Natural killer cell treated with Interleukin-12 subunit alpha and Interleukin-12 subunit beta and Interleukin-15 and Interleukin-18, amount 100 ng/mL, for 72 hours (primary cell): ENCODE results near the gene DHRS7B. TPM values are rescaled to one million over a fixed set of nuclear protein-coding genes. Genes with fewer than 3 reads are reported as not detected.

Experiments
- ATAC-seq, 2 donors: fragments of 150-1000 bp; cut with Tn5 transposase in 1 of 2; sonication (Bioruptor Pico), chemical (Tn5 transposase) in 1 of 2; 2 replicates each; pipeline ENCODE4 v1.10.0; 2021
- DNase-seq: peaks from one replicate; pipeline ENCODE4 v3.0.0; 2022; ENCODE audit warnings: low spot score
- H3K27ac Mint-ChIP-seq, 2 donors: 1 replicate in 1 of 2; 2 replicates in 1 of 2; pipeline ENCODE4 v1.8.0; 2022; ENCODE audit warnings: mixed read lengths in 2 of 2, mild to moderate bottlenecking in 1 of 2, moderate library complexity in 1 of 2
- H3K27me3 Mint-ChIP-seq, 2 donors: 1 replicate in 1 of 2; 2 replicates in 1 of 2; pipeline ENCODE4 v1.8.0; 2022; ENCODE audit warnings: mixed read lengths in 2 of 2
- H3K36me3 Mint-ChIP-seq: one replicate; pipeline ENCODE4 v1.8.0; 2022; ENCODE audit warnings: mixed read lengths
- H3K4me1 Mint-ChIP-seq, 2 donors: 1 replicate in 1 of 2; 2 replicates in 1 of 2; pipeline ENCODE4 v1.8.0; 2022; ENCODE audit warnings: low read depth in 2 of 2, mixed read lengths in 2 of 2, mild to moderate bottlenecking in 1 of 2
- H3K4me3 Mint-ChIP-seq: one replicate; pipeline ENCODE4 v1.8.0; 2022; ENCODE audit warnings: mixed read lengths
- H3K9me3 Mint-ChIP-seq: 2 replicates; pipeline ENCODE4 v1.8.0; 2022; ENCODE audit warnings: mixed read lengths
- total RNA-seq, 2 donors: library from RNA; stranded (reverse); gene quantifications; one replicate each; pipeline ENCODE4 v1.2.3, GENCODE V29; 2022

The DHRS7B gene
- total RNA-seq, 2 donors from 2014 or later = 22.2 to 23.8 TPM

- Mint-ChIP-seq H3K4me3 (no peak overlapping the region), H3K27me3 (no peaks in the 10 kb centered on the region), H3K9me3 (no peaks in the 10 kb centered on the region), H3K4me1 (peaks cover 25 to 36% of the 10 kb centered on the region in 2 donors), H3K36me3 (no peaks in the 10 kb centered on the region), H3K27ac (no peak overlapping the region)
- ATAC-seq (no peak), DNase-seq (no peak)
These were observed 75.1 kb downstream of the DHRS7B start for GRCh38 chr17:21201874-21202273.

DNA sequence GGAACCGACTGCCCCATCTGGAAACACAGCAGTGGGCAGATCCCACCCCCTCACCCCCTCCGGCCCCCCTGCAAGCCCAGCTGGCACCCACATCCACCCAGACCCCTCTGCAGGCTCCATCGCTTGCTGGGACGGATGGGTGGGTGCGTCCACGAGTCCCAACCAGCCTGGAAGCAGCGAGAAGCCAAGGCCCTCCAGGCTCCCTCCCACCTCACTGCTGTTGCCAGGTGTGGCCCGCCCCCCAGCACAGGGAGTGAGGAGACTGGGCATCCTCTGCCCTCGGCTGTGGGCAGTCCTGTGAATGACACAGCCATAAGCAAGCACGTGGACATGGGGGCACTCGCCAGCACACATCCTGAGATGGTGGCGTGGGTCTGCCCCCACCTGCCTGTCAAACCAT, 75.7 kb downstream of the DHRS7B start:
- no peaks in the 10 kb centered on the region for H3K36me3 Mint-ChIP-seq

DNA sequence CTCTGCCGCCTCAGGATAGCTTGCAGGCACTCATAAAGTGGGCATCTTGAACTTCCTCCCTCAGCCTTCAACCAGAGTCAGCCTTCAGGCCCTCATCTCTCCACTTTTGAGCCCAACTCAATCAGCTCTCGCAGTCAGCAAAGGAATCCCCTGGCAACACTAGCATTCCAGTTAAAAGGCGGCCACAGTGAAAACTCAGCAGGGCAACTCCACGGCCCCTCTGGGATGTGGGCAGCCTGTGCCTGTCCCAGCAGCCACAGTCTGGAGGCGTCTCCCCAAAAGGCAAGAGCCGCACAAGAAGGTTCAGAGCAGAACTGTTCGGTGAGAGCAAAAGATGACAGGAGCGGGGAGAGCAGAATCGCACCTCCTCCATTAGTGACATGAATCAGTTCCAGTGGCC, 78.2 kb downstream of the DHRS7B start:
- Mint-ChIP-seq H3K4me1 (peaks cover 20 to 27% of the 10 kb centered on the region in 2 donors), H3K27me3 (no peaks in the 10 kb centered on the region), H3K36me3 (no peaks in the 10 kb centered on the region), H3K27ac (no peak overlapping the region), H3K9me3 (no peaks in the 10 kb centered on the region), H3K4me3 (no peak overlapping the region)
- DNase-seq (no peak), ATAC-seq (no peak)

More for the DNA sequence above, 75.7 kb downstream of the DHRS7B start:
- Mint-ChIP-seq H3K9me3 (no peaks in the 10 kb centered on the region), H3K4me1 (peaks cover 25 to 36% of the 10 kb centered on the region in 2 donors), H3K27me3 (no peaks in the 10 kb centered on the region), H3K4me3 (no peak overlapping the region), H3K27ac (no peak overlapping the region)
- no peak for ATAC-seq
- no peak for DNase-seq

DNA sequence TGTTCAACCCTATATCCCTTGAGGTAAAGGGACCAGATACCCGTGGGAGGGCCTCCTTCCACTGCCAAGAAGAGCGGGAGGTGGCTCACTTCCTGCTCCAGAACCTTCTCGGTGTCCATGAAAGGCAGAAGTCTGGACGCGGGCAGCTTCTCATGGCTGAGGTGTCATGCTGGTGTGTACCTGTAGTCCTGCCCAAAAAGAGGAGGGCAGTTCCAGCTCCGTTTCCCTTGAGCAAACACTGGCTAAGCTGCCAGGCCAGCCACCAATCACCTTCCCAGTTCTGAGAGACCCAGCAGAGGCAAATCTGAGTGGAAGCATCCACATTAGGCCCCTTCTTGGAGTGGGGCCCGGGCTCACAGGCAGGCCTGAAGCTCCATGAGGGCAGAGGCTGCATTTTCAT, 81.6 kb downstream of the DHRS7B start:
- peaks cover 30 to 36% of the 10 kb centered on the region in 2 donors for H3K4me1 Mint-ChIP-seq
- no peaks in the 10 kb centered on the region for H3K9me3 Mint-ChIP-seq
- H3K27ac Mint-ChIP-seq = no peak overlapping the region
- peaks cover 5% of the 10 kb centered on the region for H3K36me3 Mint-ChIP-seq
- ATAC-seq (no peak), DNase-seq (no peak)
- H3K27me3 Mint-ChIP-seq = no peaks in the 10 kb centered on the region
- H3K4me3 Mint-ChIP-seq = no peak overlapping the region

- no peak for DNase-seq
- Mint-ChIP-seq H3K9me3 (no peaks in the 10 kb centered on the region), H3K4me3 (no peak overlapping the region), H3K4me1 (peaks cover 30 to 34% of the 10 kb centered on the region in 2 donors), H3K27me3 (no peaks in the 10 kb centered on the region), H3K27ac (no peak overlapping the region), H3K36me3 (peaks cover 5% of the 10 kb centered on the region)
- no peak for ATAC-seq
These were observed 82.9 kb downstream of the DHRS7B start for GRCh38 chr17:21209511-21210175.

- no peaks in the 10 kb centered on the region for H3K9me3 Mint-ChIP-seq
- peaks cover 28 to 38% of the 10 kb centered on the region in 2 donors for H3K4me1 Mint-ChIP-seq
- H3K36me3 Mint-ChIP-seq = peaks cover 5% of the 10 kb centered on the region
- no peak overlapping the region for H3K27ac Mint-ChIP-seq
- no peak overlapping the region for H3K4me3 Mint-ChIP-seq
- no peak for DNase-seq
- ATAC-seq = no peak
- H3K27me3 Mint-ChIP-seq = no peaks in the 10 kb centered on the region
These were observed 83.8 kb downstream of the DHRS7B start for GRCh38 chr17:21210411-21211076.

- DNase-seq (no peak), ATAC-seq (no peak)
- Mint-ChIP-seq H3K27ac (peak overlapping the region; percentile 54 to 85), H3K36me3 (peaks cover 5% of the 10 kb centered on the region), H3K9me3 (no peaks in the 10 kb centered on the region), H3K4me3 (peak overlapping the region; percentile 95), H3K4me1 (peaks cover 38% of the 10 kb centered on the region in 2 donors), H3K27me3 (no peaks in the 10 kb centered on the region)
These were observed 85.2 kb downstream of the DHRS7B start for GRCh38 chr17:21211825-21212479.

DNA sequence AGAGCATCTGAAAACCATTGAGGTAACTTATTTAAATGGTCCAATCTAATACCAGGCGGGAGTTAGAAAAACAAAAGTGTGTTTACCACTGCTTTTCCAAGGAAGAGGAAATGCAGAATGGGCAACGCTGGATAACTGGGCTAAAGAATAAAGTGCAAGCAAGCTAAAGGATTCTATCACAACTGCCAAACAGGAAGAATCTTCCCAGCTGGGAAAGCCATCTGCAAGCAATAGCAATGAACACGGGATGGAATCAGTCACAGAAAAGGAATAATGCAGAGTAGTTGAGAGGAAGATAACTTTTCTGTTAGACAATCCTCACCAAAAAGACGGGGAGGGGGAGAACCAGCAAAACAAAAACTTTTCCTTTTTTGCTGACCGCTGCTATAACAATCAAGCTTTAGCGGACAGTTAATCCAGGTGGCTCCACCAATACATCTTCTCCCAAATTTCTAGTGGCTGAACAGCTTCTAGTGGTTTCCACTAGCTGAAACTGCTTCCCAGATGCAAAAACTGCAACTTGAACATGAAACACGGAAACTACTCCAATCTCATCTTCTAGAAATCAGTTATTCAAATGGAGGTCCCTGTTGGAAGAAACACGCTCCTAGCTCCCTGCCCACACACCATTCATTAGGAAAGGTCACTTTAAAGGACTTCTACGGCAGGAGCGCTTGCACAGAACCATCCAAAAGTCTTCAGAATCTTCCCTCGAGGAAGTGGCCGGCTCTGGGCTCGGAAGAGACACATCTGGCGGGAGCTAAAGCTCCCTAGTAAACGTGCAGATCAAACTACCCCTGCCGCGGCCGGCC, 86.3 kb downstream of the DHRS7B start:
- no peak for DNase-seq
- Mint-ChIP-seq H3K27ac (peak overlapping the region; percentile 85 to 89), H3K4me1 (peaks cover 41 to 42% of the 10 kb centered on the region in 2 donors), H3K27me3 (no peaks in the 10 kb centered on the region), H3K36me3 (peaks cover 5% of the 10 kb centered on the region), H3K9me3 (no peaks in the 10 kb centered on the region), H3K4me3 (peak overlapping the region; percentile 95)
- no peak for ATAC-seq

- H3K4me1 Mint-ChIP-seq = peaks cover 41 to 42% of the 10 kb centered on the region in 2 donors
These were observed 86.9 kb downstream of the DHRS7B start for GRCh38 chr17:21213638-21214014.

GRCh38 chr17:21214015-21214776, 87.4 kb downstream of the DHRS7B start, which contains the start of gene TMEM11:
Gene TMEM11 (minus strand): TSS chr17:21214161. CDS start chr17:21214152, 9 bp downstream.
- H3K27me3 Mint-ChIP-seq = no peaks in the 10 kb centered on the region
- DNase-seq = peak; percentile 98
- peak within 1 kb of the TSS; percentile 85 to 89 for H3K27ac Mint-ChIP-seq
- peaks cover 5% of the 10 kb centered on the region for H3K36me3 Mint-ChIP-seq
- H3K4me1 Mint-ChIP-seq = peaks cover 41 to 42% of the 10 kb centered on the region in 2 donors
- ATAC-seq = peak; percentile 95 to 97
- H3K9me3 Mint-ChIP-seq = no peaks in the 10 kb centered on the region
- peak within 1 kb of the TSS; percentile 95 for H3K4me3 Mint-ChIP-seq

More at GRCh38 chr17:21213638-21214014, 86.9 kb downstream of the DHRS7B start:
- Mint-ChIP-seq H3K27me3 (no peaks in the 10 kb centered on the region), H3K9me3 (no peaks in the 10 kb centered on the region), H3K36me3 (peaks cover 5% of the 10 kb centered on the region), H3K27ac (peak overlapping the region; percentile 85 to 89), H3K4me3 (peak overlapping the region; percentile 95)
- ATAC-seq (peak; percentile 15 to 41), DNase-seq (peak; percentile 64)

DNA sequence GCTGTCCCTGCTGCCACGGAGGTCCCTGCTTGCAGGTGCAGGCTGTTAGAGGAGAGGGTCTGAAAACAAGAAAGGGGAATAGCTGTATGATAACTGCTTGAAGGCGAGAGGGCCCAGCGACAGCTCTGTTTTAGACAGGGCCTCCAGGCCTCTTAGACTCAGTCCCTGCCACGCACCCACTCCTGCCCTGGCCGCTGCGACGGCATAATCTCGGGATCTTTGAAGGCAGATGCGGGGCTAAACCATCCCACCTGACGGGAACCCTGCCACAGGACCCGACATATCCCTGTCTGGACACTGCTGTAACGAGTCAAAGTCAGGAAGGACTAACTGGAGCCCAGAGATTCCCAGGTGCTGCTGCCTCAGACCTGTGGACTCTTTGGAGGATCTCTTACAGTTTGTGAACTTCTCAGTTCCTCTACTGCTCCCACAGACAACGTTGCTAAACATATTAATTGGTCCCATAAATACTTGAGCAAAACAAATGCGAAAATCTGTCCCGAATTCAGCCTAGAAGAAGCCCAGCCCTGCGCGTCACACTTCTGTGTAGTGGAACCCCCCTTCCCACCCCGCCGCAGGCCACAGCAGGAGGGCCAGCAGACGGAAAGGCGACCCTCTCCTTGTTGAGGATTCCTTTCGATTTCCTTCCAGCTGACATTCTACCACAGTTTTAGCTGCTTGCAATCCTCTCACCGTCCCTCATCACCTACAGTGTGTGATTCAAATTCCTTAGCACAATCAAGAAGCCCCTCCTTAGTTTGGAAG, 88.2 kb downstream of the DHRS7B start:
- DNase-seq (no peak), ATAC-seq (peak in 1 of 2 donors; percentile 0)
- Mint-ChIP-seq H3K4me3 (peak overlapping the region; percentile 95), H3K4me1 (peaks cover 41 to 42% of the 10 kb centered on the region in 2 donors), H3K9me3 (no peaks in the 10 kb centered on the region), H3K27ac (peak overlapping the region; percentile 85 to 89), H3K27me3 (no peaks in the 10 kb centered on the region), H3K36me3 (peaks cover 5% of the 10 kb centered on the region)

GRCh38 chr17:21215935-21216334, 89.2 kb downstream of the DHRS7B start:
- no peak for DNase-seq
- Mint-ChIP-seq H3K4me3 (peak overlapping the region; percentile 95), H3K36me3 (peaks cover 5% of the 10 kb centered on the region), H3K27ac (peak overlapping the region; percentile 85 to 89), H3K27me3 (no peaks in the 10 kb centered on the region), H3K9me3 (no peaks in the 10 kb centered on the region), H3K4me1 (peaks cover 36 to 42% of the 10 kb centered on the region in 2 donors)
- no peak for ATAC-seq
